GM23338 (cell line): ENCODE measurements around the gene ABHD16A. TPM values are rescaled to one million over a fixed set of nuclear protein-coding genes. Genes with fewer than 3 reads are reported as not detected.

Experiments
- ATAC-seq: fragments of 200-7000 bp; cut with Tn5 transposase; 3 replicates; pipeline ENCODE4 v1.9.1; 2020
- DNase-seq: peaks from one replicate; pipeline ENCODE4 v3.0.0-alpha.2; 2015; ENCODE audit warnings: low spot score
- H2AFZ ChIP-seq: fragments of 200-600 bp; sonication (generic); 2 replicates; pipeline ENCODE4 v1.8.0; 2016; ENCODE audit warnings: antibody characterized with exemption, mild to moderate bottlenecking, moderate library complexity
- H3F3A ChIP-seq: fragments of 200-600 bp; sonication (generic); replicated peaks from 2 replicates; pipeline ENCODE4 v1.8.0; 2017; ENCODE audit warnings: antibody characterized with exemption, mixed run types, low read depth
- H3K27ac ChIP-seq: fragments of 200-600 bp; sonication (generic); 2 replicates; pipeline ENCODE4 v1.6.1; 2016; ENCODE audit warnings: low read depth
- H3K27me3 ChIP-seq: fragments of 200-600 bp; sonication (generic); 2 replicates; pipeline ENCODE4 v1.8.0; 2016; ENCODE audit warnings: mild to moderate bottlenecking, mixed run types, moderate library complexity; ENCODE audit not compliant: insufficient read depth
- H3K36me3 ChIP-seq: fragments of 200-600 bp; sonication (generic); 2 replicates; pipeline ENCODE4 v1.8.0; 2016; ENCODE audit warnings: mild to moderate bottlenecking; ENCODE audit not compliant: insufficient read depth
- H3K4me1 ChIP-seq: fragments of 200-600 bp; sonication (generic); 2 replicates; pipeline ENCODE4 v1.8.0; 2016; ENCODE audit warnings: mild to moderate bottlenecking, moderate library complexity; ENCODE audit not compliant: insufficient read depth
- H3K4me2 ChIP-seq: fragments of 200-600 bp; sonication (generic); 2 replicates; pipeline ENCODE4 v1.7.1; 2017; ENCODE audit warnings: mixed run types
- H3K4me3 ChIP-seq: fragments of 200-600 bp; sonication (generic); 2 replicates; pipeline ENCODE4 v1.6.1; 2016; ENCODE audit warnings: mixed run types
- H3K79me2 ChIP-seq: fragments of 200-600 bp; sonication (generic); replicated peaks from 2 replicates; pipeline ENCODE4 v1.8.0; 2017; ENCODE audit warnings: mild to moderate bottlenecking; ENCODE audit not compliant: insufficient read depth
- H3K9me2 ChIP-seq: fragments of 200-600 bp; sonication (generic); 2 replicates; pipeline ENCODE4 v1.8.0; 2017; ENCODE audit not compliant: insufficient read depth
- H4K20me1 ChIP-seq: fragments of 200-600 bp; sonication (generic); replicated peaks from 2 replicates; pipeline ENCODE4 v1.8.0; 2017; ENCODE audit warnings: mild to moderate bottlenecking; ENCODE audit not compliant: insufficient read depth
- H3K27ac Mint-ChIP-seq: 2 replicates; pipeline ENCODE4 v1.8.0; 2020; ENCODE audit warnings: inconsistent platforms, mild to moderate bottlenecking, moderate library complexity, mixed read lengths
- H3K27me3 Mint-ChIP-seq: 3 replicates; pipeline ENCODE4 v1.8.0; 2022; ENCODE audit warnings: low read depth, mild to moderate bottlenecking, moderate library complexity, mixed read lengths, inconsistent platforms; ENCODE audit not compliant: insufficient read depth, poor library complexity
- H3K36me3 Mint-ChIP-seq: 3 replicates; pipeline ENCODE4 v1.8.0; 2021; ENCODE audit warnings: low read depth, mild to moderate bottlenecking, inconsistent platforms, moderate library complexity, mixed read lengths
- H3K4me1 Mint-ChIP-seq: 3 replicates; pipeline ENCODE4 v1.8.0; 2020; ENCODE audit warnings: mild to moderate bottlenecking, inconsistent platforms, mixed read lengths
- H3K4me3 Mint-ChIP-seq: 3 replicates; pipeline ENCODE4 v1.8.0; 2021; ENCODE audit warnings: moderate library complexity, mild to moderate bottlenecking, inconsistent platforms, mixed read lengths
- H3K9me3 Mint-ChIP-seq: 3 replicates; pipeline ENCODE4 v1.8.0; 2020; ENCODE audit warnings: moderate library complexity, mild to moderate bottlenecking, inconsistent platforms, mixed read lengths
- CREB1 ChIP-seq: fragments of 250-450 bp; sonication (Bioruptor Pico); IDR thresholded peaks from 2 replicates; pipeline ENCODE4 v1.5.0; 2020; ENCODE audit warnings: low read depth, mild to moderate bottlenecking, moderate library complexity
- EZH2 ChIP-seq: fragments of 200-600 bp; sonication (generic); IDR thresholded peaks from one replicate; pipeline ENCODE4 v1.8.0; 2017; ENCODE audit warnings: antibody characterized with exemption, mild to moderate bottlenecking, low read depth; ENCODE audit not compliant: unreplicated experiment
- EZH2phosphoT487 ChIP-seq: fragments of 200-600 bp; sonication (generic); IDR thresholded peaks from one replicate; pipeline ENCODE4 v1.8.1; 2018; ENCODE audit warnings: antibody characterized with exemption; ENCODE audit not compliant: unreplicated experiment
- JUNB ChIP-seq: IDR thresholded peaks from one replicate; pipeline ENCODE4 v1.6.1; 2016; ENCODE audit warnings: antibody characterized with exemption; ENCODE audit not compliant: unreplicated experiment
- NANOG ChIP-seq: IDR thresholded peaks from 2 replicates; pipeline ENCODE4 v1.6.1; 2016; ENCODE audit warnings: antibody characterized with exemption, borderline replicate concordance
- POLR2AphosphoS5 ChIP-seq: IDR thresholded peaks from 2 replicates; pipeline ENCODE4 v1.6.1; 2016; ENCODE audit warnings: antibody characterized with exemption, low read depth
- STAT1 ChIP-seq: IDR thresholded peaks from one replicate; pipeline ENCODE4 v1.6.1; 2016; ENCODE audit warnings: antibody characterized with exemption; ENCODE audit not compliant: unreplicated experiment
- ZNF114 ChIP-seq: fragments of 250-450 bp; sonication (Bioruptor Pico); IDR thresholded peaks from 2 replicates; pipeline ENCODE4 v1.5.0; 2020; ENCODE audit warnings: mild to moderate bottlenecking, moderate library complexity
- ZNF331 ChIP-seq: fragments of 250-450 bp; sonication (Bioruptor Pico); IDR thresholded peaks from 2 replicates; pipeline ENCODE4 v1.5.0; 2020; ENCODE audit warnings: low read depth, mild to moderate bottlenecking, moderate library complexity
- polyA plus RNA-seq: library from polyadenylated mRNA; unstranded; fragments of >200 nt; fragmentation: Nextera tagmentation; extraction: Ambion mirVana; gene quantifications from 2 replicates; pipeline ENCODE4 v1.2.1, GENCODE V29; 2016
- total RNA-seq: library from RNA; depleted of rRNA; stranded (reverse); fragments of >200 nt; shearing (Covaris generic); gene quantifications from 2 replicates; pipeline ENCODE4 v1.2.3, GENCODE V29; 2014
- TF ChIP-seq, protein P1 (sequence below): IDR thresholded peaks from one replicate; pipeline ENCODE4 v1.6.1; 2018; ENCODE audit warnings: antibody characterized with exemption; ENCODE audit not compliant: unreplicated experiment
- TF ChIP-seq, protein P2 (sequence below): fragments of 250-450 bp; sonication (Bioruptor Pico); IDR thresholded peaks from 2 replicates; pipeline ENCODE4 v1.5.0; 2020; ENCODE audit warnings: mild to moderate bottlenecking, moderate library complexity
- TF ChIP-seq, protein P3 (sequence below), 2 experiments: fragments of 200-600 bp in 1 of 2; sonication (generic) in 1 of 2; conservative IDR thresholded peaks; 2 replicates each; pipeline versions ENCODE4 v1.5.1 to v1.6.1; 2016 to 2017; ENCODE audit warnings: antibody characterized with exemption in 2 of 2, low read depth in 2 of 2, mild to moderate bottlenecking in 2 of 2, moderate library complexity in 1 of 2

ABHD16A gene
- total and polyA plus RNA-seq, 2 experiments from 2014 or later: 26.9 to 37.0 TPM

DNA sequence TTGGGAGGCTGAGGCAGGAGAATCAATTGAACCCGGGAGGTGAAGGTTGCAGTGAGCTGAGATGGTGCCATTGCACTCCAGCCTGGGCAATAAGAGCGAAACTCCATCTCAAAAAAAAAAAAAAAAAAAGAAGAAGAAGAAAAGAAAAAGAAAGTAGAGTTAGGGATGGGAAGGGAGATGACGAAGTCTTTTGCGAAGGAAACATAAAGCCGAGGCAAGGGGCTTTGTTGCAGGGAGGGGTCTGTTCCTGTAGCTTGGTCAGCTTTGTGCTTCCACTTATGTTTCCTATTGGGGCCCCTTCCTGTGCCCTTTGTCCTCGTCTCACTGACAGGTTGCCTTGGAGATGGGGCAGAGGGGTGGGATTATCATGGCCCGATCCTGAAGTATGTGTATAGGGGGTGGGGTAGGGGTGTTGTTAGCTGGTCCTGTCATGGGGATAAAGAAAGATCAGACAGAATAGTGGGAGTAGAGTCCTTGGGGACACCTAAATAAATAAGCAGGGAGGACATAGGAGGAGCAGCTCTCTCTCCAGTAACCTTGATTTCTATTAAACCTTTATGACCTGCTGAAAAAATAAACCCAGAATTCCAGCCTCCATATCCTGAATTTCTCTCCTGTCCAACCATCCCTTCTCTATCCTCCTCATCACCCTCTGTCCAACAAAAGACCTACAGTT, 34.3 kb upstream of the ABHD16A start (continued):
- TF ChIP-seq, protein P1, sequence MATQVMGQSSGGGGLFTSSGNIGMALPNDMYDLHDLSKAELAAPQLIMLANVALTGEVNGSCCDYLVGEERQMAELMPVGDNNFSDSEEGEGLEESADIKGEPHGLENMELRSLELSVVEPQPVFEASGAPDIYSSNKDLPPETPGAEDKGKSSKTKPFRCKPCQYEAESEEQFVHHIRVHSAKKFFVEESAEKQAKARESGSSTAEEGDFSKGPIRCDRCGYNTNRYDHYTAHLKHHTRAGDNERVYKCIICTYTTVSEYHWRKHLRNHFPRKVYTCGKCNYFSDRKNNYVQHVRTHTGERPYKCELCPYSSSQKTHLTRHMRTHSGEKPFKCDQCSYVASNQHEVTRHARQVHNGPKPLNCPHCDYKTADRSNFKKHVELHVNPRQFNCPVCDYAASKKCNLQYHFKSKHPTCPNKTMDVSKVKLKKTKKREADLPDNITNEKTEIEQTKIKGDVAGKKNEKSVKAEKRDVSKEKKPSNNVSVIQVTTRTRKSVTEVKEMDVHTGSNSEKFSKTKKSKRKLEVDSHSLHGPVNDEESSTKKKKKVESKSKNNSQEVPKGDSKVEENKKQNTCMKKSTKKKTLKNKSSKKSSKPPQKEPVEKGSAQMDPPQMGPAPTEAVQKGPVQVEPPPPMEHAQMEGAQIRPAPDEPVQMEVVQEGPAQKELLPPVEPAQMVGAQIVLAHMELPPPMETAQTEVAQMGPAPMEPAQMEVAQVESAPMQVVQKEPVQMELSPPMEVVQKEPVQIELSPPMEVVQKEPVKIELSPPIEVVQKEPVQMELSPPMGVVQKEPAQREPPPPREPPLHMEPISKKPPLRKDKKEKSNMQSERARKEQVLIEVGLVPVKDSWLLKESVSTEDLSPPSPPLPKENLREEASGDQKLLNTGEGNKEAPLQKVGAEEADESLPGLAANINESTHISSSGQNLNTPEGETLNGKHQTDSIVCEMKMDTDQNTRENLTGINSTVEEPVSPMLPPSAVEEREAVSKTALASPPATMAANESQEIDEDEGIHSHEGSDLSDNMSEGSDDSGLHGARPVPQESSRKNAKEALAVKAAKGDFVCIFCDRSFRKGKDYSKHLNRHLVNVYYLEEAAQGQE: no peak
- TF ChIP-seq NANOG: no peak

DNA sequence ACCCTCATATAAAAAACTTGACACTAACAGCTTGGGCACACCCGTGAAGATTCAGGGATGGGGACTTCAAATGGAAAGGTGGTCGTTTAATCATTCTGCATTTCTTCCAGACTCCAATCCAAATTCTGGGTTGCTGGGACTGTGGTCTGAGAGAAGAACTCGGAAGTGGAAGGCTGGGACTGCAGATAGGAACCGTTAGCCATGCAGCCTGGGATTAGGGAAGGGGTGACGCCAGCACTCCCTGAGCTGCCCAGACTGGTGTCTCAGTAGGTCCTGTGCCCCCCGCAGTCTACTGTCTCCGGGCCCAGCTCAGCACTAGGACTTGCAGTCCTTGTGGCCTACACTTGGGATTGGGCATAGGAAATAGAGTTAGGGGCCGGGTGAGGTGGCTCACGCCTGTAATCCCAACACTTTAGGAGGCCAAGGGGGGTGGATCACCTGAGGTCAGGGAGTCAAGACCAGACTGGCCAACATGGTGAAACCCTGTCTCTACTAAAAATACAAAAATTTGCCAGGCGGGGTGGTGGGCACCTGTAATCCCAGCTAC, 33.7 kb upstream of the ABHD16A start:
- Histone ChIP-seq H2AFZ (peak overlapping the region; percentile 83), H3K27me3 (no peaks in the 10 kb centered on the region), H3K36me3 (peaks cover 20% of the 10 kb centered on the region), H3K79me2 (peaks cover 27% of the 10 kb centered on the region), H3K4me1 (peaks cover 42% of the 10 kb centered on the region), H3K27ac (peak overlapping the region; percentile 58; the same call in 1 of the 2 replicates), H3F3A (peaks cover 48% of the 10 kb centered on the region), H3K4me2 (peak overlapping the region; percentile 91), H3K4me3 (peak overlapping the region; percentile 96), H3K9me2 (no peaks in the 10 kb centered on the region), H4K20me1 (0 out of 2 replicates have a peak, but pooled peaks cover 11% of the 10 kb centered on the region)
- Mint-ChIP-seq H3K4me3 (peak overlapping the region; percentile 92), H3K9me3 (no peaks in the 10 kb centered on the region; the same call in 2 of the 3 replicates), H3K27ac (peak overlapping the region; percentile 43), H3K36me3 (peaks cover 39% of the 10 kb centered on the region), H3K27me3 (peaks cover 32% of the 10 kb centered on the region), H3K4me1 (peaks cover 45% of the 10 kb centered on the region)
- no peak for ATAC-seq
- no peak for DNase-seq
- TF ChIP-seq, protein P2, sequence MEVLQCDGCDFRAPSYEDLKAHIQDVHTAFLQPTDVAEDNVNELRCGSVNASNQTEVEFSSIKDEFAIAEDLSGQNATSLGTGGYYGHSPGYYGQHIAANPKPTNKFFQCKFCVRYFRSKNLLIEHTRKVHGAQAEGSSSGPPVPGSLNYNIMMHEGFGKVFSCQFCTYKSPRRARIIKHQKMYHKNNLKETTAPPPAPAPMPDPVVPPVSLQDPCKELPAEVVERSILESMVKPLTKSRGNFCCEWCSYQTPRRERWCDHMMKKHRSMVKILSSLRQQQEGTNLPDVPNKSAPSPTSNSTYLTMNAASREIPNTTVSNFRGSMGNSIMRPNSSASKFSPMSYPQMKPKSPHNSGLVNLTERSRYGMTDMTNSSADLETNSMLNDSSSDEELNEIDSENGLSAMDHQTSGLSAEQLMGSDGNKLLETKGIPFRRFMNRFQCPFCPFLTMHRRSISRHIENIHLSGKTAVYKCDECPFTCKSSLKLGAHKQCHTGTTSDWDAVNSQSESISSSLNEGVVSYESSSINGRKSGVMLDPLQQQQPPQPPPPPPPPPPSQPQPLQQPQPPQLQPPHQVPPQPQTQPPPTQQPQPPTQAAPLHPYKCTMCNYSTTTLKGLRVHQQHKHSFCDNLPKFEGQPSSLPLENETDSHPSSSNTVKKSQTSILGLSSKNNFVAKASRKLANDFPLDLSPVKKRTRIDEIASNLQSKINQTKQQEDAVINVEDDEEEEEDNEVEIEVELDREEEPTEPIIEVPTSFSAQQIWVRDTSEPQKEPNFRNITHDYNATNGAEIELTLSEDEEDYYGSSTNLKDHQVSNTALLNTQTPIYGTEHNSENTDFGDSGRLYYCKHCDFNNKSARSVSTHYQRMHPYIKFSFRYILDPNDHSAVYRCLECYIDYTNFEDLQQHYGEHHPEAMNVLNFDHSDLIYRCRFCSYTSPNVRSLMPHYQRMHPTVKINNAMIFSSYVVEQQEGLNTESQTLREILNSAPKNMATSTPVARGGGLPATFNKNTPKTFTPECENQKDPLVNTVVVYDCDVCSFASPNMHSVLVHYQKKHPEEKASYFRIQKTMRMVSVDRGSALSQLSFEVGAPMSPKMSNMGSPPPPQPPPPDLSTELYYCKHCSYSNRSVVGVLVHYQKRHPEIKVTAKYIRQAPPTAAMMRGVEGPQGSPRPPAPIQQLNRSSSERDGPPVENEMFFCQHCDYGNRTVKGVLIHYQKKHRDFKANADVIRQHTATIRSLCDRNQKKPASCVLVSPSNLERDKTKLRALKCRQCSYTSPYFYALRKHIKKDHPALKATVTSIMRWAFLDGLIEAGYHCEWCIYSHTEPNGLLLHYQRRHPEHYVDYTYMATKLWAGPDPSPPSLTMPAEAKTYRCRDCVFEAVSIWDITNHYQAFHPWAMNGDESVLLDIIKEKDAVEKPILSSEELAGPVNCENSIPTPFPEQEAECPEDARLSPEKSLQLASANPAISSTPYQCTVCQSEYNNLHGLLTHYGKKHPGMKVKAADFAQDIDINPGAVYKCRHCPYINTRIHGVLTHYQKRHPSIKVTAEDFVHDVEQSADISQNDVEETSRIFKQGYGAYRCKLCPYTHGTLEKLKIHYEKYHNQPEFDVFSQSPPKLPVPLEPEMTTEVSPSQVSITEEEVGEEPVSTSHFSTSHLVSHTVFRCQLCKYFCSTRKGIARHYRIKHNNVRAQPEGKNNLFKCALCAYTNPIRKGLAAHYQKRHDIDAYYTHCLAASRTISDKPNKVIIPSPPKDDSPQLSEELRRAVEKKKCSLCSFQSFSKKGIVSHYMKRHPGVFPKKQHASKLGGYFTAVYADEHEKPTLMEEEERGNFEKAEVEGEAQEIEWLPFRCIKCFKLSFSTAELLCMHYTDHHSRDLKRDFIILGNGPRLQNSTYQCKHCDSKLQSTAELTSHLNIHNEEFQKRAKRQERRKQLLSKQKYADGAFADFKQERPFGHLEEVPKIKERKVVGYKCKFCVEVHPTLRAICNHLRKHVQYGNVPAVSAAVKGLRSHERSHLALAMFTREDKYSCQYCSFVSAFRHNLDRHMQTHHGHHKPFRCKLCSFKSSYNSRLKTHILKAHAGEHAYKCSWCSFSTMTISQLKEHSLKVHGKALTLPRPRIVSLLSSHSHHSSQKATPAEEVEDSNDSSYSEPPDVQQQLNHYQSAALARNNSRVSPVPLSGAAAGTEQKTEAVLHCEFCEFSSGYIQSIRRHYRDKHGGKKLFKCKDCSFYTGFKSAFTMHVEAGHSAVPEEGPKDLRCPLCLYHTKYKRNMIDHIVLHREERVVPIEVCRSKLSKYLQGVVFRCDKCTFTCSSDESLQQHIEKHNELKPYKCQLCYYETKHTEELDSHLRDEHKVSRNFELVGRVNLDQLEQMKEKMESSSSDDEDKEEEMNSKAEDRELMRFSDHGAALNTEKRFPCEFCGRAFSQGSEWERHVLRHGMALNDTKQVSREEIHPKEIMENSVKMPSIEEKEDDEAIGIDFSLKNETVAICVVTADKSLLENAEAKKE (CRISPR knock-in tag): no peak
- TF ChIP-seq ZNF331 (CRISPR knock-in tag): no peak
- no peak for TF ChIP-seq JUNB
- TF ChIP-seq STAT1: no peak
- no peak for TF ChIP-seq EZH2
- no peak for TF ChIP-seq CREB1 (CRISPR knock-in tag)
- no peak for TF ChIP-seq POLR2AphosphoS5
- TF ChIP-seq, protein P3, sequence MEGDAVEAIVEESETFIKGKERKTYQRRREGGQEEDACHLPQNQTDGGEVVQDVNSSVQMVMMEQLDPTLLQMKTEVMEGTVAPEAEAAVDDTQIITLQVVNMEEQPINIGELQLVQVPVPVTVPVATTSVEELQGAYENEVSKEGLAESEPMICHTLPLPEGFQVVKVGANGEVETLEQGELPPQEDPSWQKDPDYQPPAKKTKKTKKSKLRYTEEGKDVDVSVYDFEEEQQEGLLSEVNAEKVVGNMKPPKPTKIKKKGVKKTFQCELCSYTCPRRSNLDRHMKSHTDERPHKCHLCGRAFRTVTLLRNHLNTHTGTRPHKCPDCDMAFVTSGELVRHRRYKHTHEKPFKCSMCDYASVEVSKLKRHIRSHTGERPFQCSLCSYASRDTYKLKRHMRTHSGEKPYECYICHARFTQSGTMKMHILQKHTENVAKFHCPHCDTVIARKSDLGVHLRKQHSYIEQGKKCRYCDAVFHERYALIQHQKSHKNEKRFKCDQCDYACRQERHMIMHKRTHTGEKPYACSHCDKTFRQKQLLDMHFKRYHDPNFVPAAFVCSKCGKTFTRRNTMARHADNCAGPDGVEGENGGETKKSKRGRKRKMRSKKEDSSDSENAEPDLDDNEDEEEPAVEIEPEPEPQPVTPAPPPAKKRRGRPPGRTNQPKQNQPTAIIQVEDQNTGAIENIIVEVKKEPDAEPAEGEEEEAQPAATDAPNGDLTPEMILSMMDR (conservative IDR thresholded peaks at IDR 0.05; ENCODE audit: low read depth in 2 of 2): no peak
- no peak for TF ChIP-seq ZNF114 (CRISPR knock-in tag)
- TF ChIP-seq EZH2phosphoT487: no peak
- no peak for TF ChIP-seq NANOG
